GM12878 (cell line): ENCODE results near the gene ADSS1. TPM values are rescaled to one million over a fixed set of nuclear protein-coding genes. Genes with fewer than 3 reads are reported as not detected.

Experiments
- ATAC-seq: fragments of 200-7000 bp; cut with Tn5 transposase; 3 replicates; pipeline ENCODE4 v1.9.1; 2020; ENCODE audit warnings: mild to moderate bottlenecking, moderate library complexity
- BruUV-seq: library from RNA; stranded (reverse); fragments of 400-500 nt; replicated peaks from 2 replicates; lab custom pipeline; 2021; lab: Mats Ljungman, UMichigan
- CTCF ChIA-PET: fragments of 300-600 bp; sonication (Branson Sonifier 250); formaldehyde crosslinking; extraction: SDS; loops from one replicate; lab custom pipeline; 2021; ENCODE audit warnings: inconsistent platforms; lab: Yijun Ruan, JAX
- POLR2A ChIA-PET: fragments of 350-600 bp; formaldehyde crosslinking; extraction: SDS; loops from one replicate; lab custom pipeline; 2021; ENCODE audit warnings: inconsistent platforms; lab: Charles Lee
- RAD21 ChIA-PET: fragments of 300-600 bp; sonication (Branson Sonifier 250); formaldehyde crosslinking; loops from one replicate; lab custom pipeline; 2023; ENCODE audit warnings: antibody characterized with exemption; ENCODE audit not compliant: unreplicated experiment; lab: Charles Lee
- SMC1A ChIA-PET: fragments of 300-600 bp; sonication (Branson Sonifier 250); formaldehyde crosslinking; loops from one replicate; lab custom pipeline; 2023; ENCODE audit not compliant: unreplicated experiment, uncharacterized antibody; lab: Charles Lee
- DNase-seq: peaks from one replicate; pipeline ENCODE4 v3.0.0-alpha.2; 2011; ENCODE audit warnings: low read depth, low spot score
- FAIRE-seq: peaks from 3 replicates; lab custom pipeline; 2011; peaks lifted over from hg19 to GRCh38; lab: Jason Lieb, UNC
- H2AFZ ChIP-seq: 2 replicates; pipeline ENCODE4 v1.6.0; 2011; ENCODE audit warnings: low read depth, low read length, control low read depth; ENCODE audit not compliant: control insufficient read depth
- H3K27ac ChIP-seq: 2 replicates; pipeline ENCODE4 v1.5.1; 2011; ENCODE audit warnings: control low read depth; ENCODE audit not compliant: control insufficient read depth, insufficient read depth
- H3K27me3 ChIP-seq, 2 experiments: replicated peaks in 1 of 2; 2 replicates each; pipeline versions ENCODE4 v1.6.0 to v1.6.1; 2011; ENCODE audit warnings: low read length in 1 of 2; ENCODE audit not compliant: control insufficient read depth in 2 of 2, insufficient read depth in 2 of 2
- H3K36me3 ChIP-seq, 2 experiments: 2 replicates each; pipeline ENCODE4 v1.5.1; 2011; ENCODE audit warnings: low read length in 1 of 2; ENCODE audit not compliant: control insufficient read depth in 2 of 2, insufficient read depth in 2 of 2
- H3K4me1 ChIP-seq: 2 replicates; pipeline ENCODE4 v1.6.1; 2011; ENCODE audit warnings: mild to moderate bottlenecking, low read length, moderate library complexity, mixed read lengths; ENCODE audit not compliant: control insufficient read depth, insufficient read depth
- H3K4me2 ChIP-seq: 2 replicates; pipeline ENCODE4 v1.6.0; 2011; ENCODE audit warnings: control low read depth; ENCODE audit not compliant: control insufficient read depth, insufficient read depth
- H3K4me3 ChIP-seq: fragments of 200-600 bp; sonication (generic); 2 replicates; pipeline ENCODE4 v1.5.1; 2016
- H3K79me2 ChIP-seq: 2 replicates; pipeline ENCODE4 v1.6.0; 2011; ENCODE audit warnings: low read length; ENCODE audit not compliant: control insufficient read depth, insufficient read depth
- H3K9ac ChIP-seq: 2 replicates; pipeline ENCODE4 v1.8.0; 2011; ENCODE audit warnings: low read length, control low read depth, mixed read lengths; ENCODE audit not compliant: control insufficient read depth, insufficient read depth
- H3K9me3 ChIP-seq: replicated peaks from 3 replicates; pipeline ENCODE4 v1.5.1; 2011; ENCODE audit warnings: mild to moderate bottlenecking, low read length; ENCODE audit not compliant: control insufficient read depth, insufficient read depth
- H4K20me1 ChIP-seq: 2 replicates; pipeline ENCODE4 v1.6.0; 2011; ENCODE audit not compliant: control insufficient read depth, insufficient read depth
- EED ChIP-seq: sonication (generic); IDR thresholded peaks from 2 replicates; pipeline ENCODE4 v1.6.1; 2016; ENCODE audit warnings: antibody characterized with exemption, low read depth
- EP300 ChIP-seq, 2 experiments: fragments of 150-350 bp in 1 of 2; IDR thresholded peaks; 2 replicates each; pipeline ENCODE4 v1.6.1; 2011 to 2012; ENCODE audit warnings: low read depth in 2 of 2, low read length in 2 of 2, borderline replicate concordance in 1 of 2, improper control_type of control experiment in 1 of 2, inconsistent platforms in 1 of 2; ENCODE audit not compliant: control insufficient read depth in 1 of 2
- FOS ChIP-seq: IDR thresholded peaks from 3 replicates; pipeline ENCODE4 v1.6.1; 2011; ENCODE audit warnings: borderline replicate concordance; ENCODE audit not compliant: insufficient read length; ENCODE audit errors: extremely low read depth
- FOXM1 ChIP-seq: IDR thresholded peaks from 2 replicates; pipeline ENCODE4 v1.6.1; 2012; ENCODE audit warnings: low read depth, mild to moderate bottlenecking, inconsistent platforms, low read length, moderate library complexity
- IRF4 ChIP-seq: IDR thresholded peaks from 2 replicates; pipeline ENCODE4 v1.6.1; 2011; ENCODE audit warnings: low read depth, low read length
- POLR2AphosphoS2 ChIP-seq: IDR thresholded peaks from 2 replicates; pipeline ENCODE4 v1.6.1; 2011; ENCODE audit warnings: low read depth, mild to moderate bottlenecking, low read length, improper control_type of control experiment, moderate library complexity
- RAD21 ChIP-seq: IDR thresholded peaks from 2 replicates; pipeline ENCODE4 v1.6.1; 2011; ENCODE audit warnings: mild to moderate bottlenecking, low read depth, low read length, moderate library complexity; ENCODE audit not compliant: insufficient read depth
- RCOR1 ChIP-seq: conservative IDR thresholded peaks from 2 replicates; pipeline ENCODE4 v1.6.1; 2012; ENCODE audit warnings: low read depth, low read length, improper control_type of control experiment
- SIX5 ChIP-seq: IDR thresholded peaks from 2 replicates; pipeline ENCODE4 v1.6.1; 2011; ENCODE audit warnings: mild to moderate bottlenecking, low read depth, low read length, moderate library complexity; ENCODE audit not compliant: severe bottlenecking
- TCF3 ChIP-seq: IDR thresholded peaks from 2 replicates; pipeline ENCODE4 v1.6.1; 2012; ENCODE audit warnings: low read depth, mild to moderate bottlenecking, low read length, borderline replicate concordance; ENCODE audit not compliant: insufficient read depth
- TCF7 ChIP-seq: IDR thresholded peaks from 2 replicates; pipeline ENCODE4 v1.6.1; 2014; ENCODE audit warnings: antibody characterized with exemption, borderline replicate concordance
- WGBS: methylation state at CpG from one replicate; pipeline ENCODE4 v1.1.6; 2016; ENCODE audit warnings: low lambda C conversion rate; ENCODE audit not compliant: insufficient replicate concordance, insufficient coverage; ENCODE audit errors: missing lambda C conversion rate; 5-methylcytosine and 5-hydroxymethylcytosine counted together
- in situ Hi-C: fragments of 300-500 bp; cut with MboI; formaldehyde crosslinking; loops from 9 replicates; pipeline ENCODE4 v1.14.3; 2018; ENCODE audit warnings: mixed read lengths
- intact Hi-C: fragments of 100-400 bp; cut with micrococcal nuclease; formaldehyde crosslinking; loops from one replicate; pipeline ENCODE4 v1.14.2; 2022; ENCODE audit not compliant: unreplicated experiment
- polyA plus RNA-seq, 11 experiments: library from polyadenylated mRNA; depleted of rRNA in 4 of 11; unstranded in 6 of 11; stranded (reverse) in 5 of 11; fragments of >200 nt; fragmentation: Nextera tagmentation in 4 of 11; fragmentation: Illumina TruSeq in 1 of 11; extraction: Ambion mirVana in 4 of 11; extraction: Trizol in 1 of 11; gene quantifications; 1 replicate in 1 of 11; 2 replicates in 10 of 11; pipeline versions ENCODE4 v1.2.1 to v1.2.3, GENCODE V29; 2011 to 2016; ENCODE audit warnings: inconsistent platforms in 2 of 11, missing spikeins in 2 of 11, low read depth in 1 of 11
- total RNA-seq, 4 experiments: library from RNA; depleted of rRNA in 3 of 4; stranded (reverse); fragments of >200 nt in 3 of 4; fragmentation: Illumina TruSeq in 1 of 4; extraction: Trizol in 1 of 4; gene quantifications; 2 replicates each; pipeline versions ENCODE4 v1.2.1 to v1.2.3, GENCODE V29; 2013 to 2021
- TF ChIP-seq, protein P1 (sequence below): fragments of 450-650 bp; IDR thresholded peaks from 2 replicates; pipeline ENCODE4 v1.6.1; 2016; ENCODE audit warnings: mild to moderate bottlenecking, moderate library complexity, borderline replicate concordance
- TF ChIP-seq, protein P2 (sequence below): fragments of 450-650 bp; IDR thresholded peaks from 2 replicates; pipeline ENCODE4 v1.6.1; 2017; ENCODE audit warnings: antibody characterized with exemption, mild to moderate bottlenecking, moderate library complexity

ADSS1 gene
- total and polyA plus RNA-seq, 10 of the 15 experiments (the other 5 are each of a cell fraction or from before 2014, with no cell fraction given), result 0.11 to 0.45 (median 0.28) TPM; not detected in 5

DNA sequence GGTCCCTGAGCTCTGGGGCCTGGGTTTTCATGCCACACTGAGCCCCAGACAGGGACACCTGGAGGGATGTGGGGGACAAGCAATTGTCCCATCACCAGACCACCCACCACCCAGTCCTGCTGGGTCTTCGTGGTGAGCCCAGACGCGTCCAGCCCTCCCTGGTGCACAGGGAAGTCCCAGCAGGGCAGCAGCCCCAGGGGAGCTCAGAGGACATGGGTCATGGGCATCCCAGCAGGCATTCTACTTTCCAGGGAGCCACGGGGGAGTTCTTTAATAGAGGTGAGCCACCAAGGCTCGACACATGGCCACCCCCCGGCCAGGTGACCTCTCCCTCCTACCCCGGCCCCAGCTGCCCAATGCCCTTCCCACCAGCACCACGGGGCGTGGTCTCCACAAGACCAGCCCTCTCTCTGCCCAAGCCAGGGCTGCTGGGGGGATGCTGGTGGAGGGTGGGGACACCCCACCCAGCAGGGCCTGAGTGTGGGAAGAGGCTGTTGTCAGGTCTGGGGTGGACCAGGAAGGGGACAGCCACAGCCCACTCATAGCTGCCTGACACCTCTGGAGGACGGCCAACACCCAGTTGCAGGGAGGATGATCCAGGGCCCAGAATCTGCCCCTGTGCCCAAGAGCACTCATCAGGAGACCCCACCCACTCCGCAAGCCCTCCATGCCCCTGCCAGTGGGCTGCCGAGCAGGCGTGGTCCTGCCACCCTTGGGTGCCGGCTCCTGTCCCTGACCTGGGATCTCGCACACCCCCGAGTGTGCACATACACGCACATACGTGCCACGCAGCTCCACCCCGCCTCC is 57.4 kb downstream of the ADSS1 start:
- BruUV-seq, result no TSS peak
- ChIA-PET POLR2A (no interaction called here), RAD21 (no interaction called here), CTCF (no interaction called here), SMC1A (no interaction called here)
- no peak for TF ChIP-seq POLR2AphosphoS2
- no peak for TF ChIP-seq RAD21
- TF ChIP-seq, protein P1, sequence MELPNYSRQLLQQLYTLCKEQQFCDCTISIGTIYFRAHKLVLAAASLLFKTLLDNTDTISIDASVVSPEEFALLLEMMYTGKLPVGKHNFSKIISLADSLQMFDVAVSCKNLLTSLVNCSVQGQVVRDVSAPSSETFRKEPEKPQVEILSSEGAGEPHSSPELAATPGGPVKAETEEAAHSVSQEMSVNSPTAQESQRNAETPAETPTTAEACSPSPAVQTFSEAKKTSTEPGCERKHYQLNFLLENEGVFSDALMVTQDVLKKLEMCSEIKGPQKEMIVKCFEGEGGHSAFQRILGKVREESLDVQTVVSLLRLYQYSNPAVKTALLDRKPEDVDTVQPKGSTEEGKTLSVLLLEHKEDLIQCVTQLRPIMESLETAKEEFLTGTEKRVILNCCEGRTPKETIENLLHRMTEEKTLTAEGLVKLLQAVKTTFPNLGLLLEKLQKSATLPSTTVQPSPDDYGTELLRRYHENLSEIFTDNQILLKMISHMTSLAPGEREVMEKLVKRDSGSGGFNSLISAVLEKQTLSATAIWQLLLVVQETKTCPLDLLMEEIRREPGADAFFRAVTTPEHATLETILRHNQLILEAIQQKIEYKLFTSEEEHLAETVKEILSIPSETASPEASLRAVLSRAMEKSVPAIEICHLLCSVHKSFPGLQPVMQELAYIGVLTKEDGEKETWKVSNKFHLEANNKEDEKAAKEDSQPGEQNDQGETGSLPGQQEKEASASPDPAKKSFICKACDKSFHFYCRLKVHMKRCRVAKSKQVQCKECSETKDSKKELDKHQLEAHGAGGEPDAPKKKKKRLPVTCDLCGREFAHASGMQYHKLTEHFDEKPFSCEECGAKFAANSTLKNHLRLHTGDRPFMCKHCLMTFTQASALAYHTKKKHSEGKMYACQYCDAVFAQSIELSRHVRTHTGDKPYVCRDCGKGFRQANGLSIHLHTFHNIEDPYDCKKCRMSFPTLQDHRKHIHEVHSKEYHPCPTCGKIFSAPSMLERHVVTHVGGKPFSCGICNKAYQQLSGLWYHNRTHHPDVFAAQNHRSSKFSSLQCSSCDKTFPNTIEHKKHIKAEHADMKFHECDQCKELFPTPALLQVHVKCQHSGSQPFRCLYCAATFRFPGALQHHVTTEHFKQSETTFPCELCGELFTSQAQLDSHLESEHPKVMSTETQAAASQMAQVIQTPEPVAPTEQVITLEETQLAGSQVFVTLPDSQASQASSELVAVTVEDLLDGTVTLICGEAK, result no peak
- TF ChIP-seq IRF4, result no peak
- TF ChIP-seq TCF7, result no peak
- no peak for TF ChIP-seq FOS
- TF ChIP-seq FOXM1, result no peak
- no peak for TF ChIP-seq EED
- TF ChIP-seq SIX5, result no peak
- no peak for TF ChIP-seq TCF3
- TF ChIP-seq RCOR1, result no peak
- TF ChIP-seq, protein P2, sequence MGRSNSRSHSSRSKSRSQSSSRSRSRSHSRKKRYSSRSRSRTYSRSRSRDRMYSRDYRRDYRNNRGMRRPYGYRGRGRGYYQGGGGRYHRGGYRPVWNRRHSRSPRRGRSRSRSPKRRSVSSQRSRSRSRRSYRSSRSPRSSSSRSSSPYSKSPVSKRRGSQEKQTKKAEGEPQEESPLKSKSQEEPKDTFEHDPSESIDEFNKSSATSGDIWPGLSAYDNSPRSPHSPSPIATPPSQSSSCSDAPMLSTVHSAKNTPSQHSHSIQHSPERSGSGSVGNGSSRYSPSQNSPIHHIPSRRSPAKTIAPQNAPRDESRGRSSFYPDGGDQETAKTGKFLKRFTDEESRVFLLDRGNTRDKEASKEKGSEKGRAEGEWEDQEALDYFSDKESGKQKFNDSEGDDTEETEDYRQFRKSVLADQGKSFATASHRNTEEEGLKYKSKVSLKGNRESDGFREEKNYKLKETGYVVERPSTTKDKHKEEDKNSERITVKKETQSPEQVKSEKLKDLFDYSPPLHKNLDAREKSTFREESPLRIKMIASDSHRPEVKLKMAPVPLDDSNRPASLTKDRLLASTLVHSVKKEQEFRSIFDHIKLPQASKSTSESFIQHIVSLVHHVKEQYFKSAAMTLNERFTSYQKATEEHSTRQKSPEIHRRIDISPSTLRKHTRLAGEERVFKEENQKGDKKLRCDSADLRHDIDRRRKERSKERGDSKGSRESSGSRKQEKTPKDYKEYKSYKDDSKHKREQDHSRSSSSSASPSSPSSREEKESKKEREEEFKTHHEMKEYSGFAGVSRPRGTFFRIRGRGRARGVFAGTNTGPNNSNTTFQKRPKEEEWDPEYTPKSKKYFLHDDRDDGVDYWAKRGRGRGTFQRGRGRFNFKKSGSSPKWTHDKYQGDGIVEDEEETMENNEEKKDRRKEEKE, result no peak
- TF ChIP-seq EP300 (IDR thresholded peaks at IDR 0.05; ENCODE audit: borderline replicate concordance in 1 of 2, control insufficient read depth in 1 of 2, low read depth in 2 of 2, low read length in 2 of 2), result no peak
- no peaks in the 10 kb centered on the region for H3K9me3 ChIP-seq
- H3K4me3 ChIP-seq, result no peak overlapping the region
- no peaks in the 10 kb centered on the region for H3K4me1 ChIP-seq
- H4K20me1 ChIP-seq, result no peaks in the 10 kb centered on the region
- intact Hi-C loops (no loop called here), in situ Hi-C loops (no loop called here)
- no peak overlapping the region for H2AFZ ChIP-seq
- no peaks in the 10 kb centered on the region for H3K27me3 ChIP-seq
- no peaks in the 10 kb centered on the region for H3K79me2 ChIP-seq
- no peak overlapping the region for H3K4me2 ChIP-seq
- no peak for FAIRE-seq
- no peak overlapping the region for H3K9ac ChIP-seq
- 81% methylated on average over 19 of the region's 20 CpGs for WGBS
- no peak for ATAC-seq
- H3K36me3 ChIP-seq, result peaks cover 0 to 6% of the 10 kb centered on the region in 2 experiments; a peak in 2 of 4 replicates
- DNase-seq, result no peak
- no peak overlapping the region for H3K27ac ChIP-seq
